Liver (tissue), 9 donors: ENCODE measurements around the gene BTNL2. TPM values are rescaled to one million over a fixed set of nuclear protein-coding genes. Genes with fewer than 3 reads are reported as not detected.

Experiments used
- DNase-seq: peaks from one replicate; pipeline ENCODE4 v3.0.0-alpha.2; 2017; ENCODE audit warnings: low spot score
- H3K27ac ChIP-seq, 2 donors: one replicate each; pipeline ENCODE4 v1.7.0; 2013; ENCODE audit warnings: inconsistent platforms in 2 of 2, low read length in 2 of 2, control low read depth in 1 of 2, low read depth in 1 of 2, mild to moderate bottlenecking in 1 of 2
- H3K27me3 ChIP-seq, 4 donors: one replicate each; pipeline versions ENCODE4 v1.6.1 to v1.7.0; 2013; ENCODE audit warnings: low read length in 3 of 4, inconsistent platforms in 1 of 4, mild to moderate bottlenecking in 1 of 4, moderate library complexity in 1 of 4; ENCODE audit not compliant: control insufficient read depth in 4 of 4, insufficient read depth in 4 of 4
- H3K36me3 ChIP-seq, 4 donors: one replicate each; pipeline versions ENCODE4 v1.6.1 to v1.7.0; 2013; ENCODE audit warnings: low read length in 3 of 4, mild to moderate bottlenecking in 3 of 4, low read depth in 1 of 4, moderate library complexity in 1 of 4; ENCODE audit not compliant: control insufficient read depth in 4 of 4, insufficient read depth in 3 of 4
- H3K4me1 ChIP-seq, 4 donors: one replicate each; pipeline versions ENCODE4 v1.6.1 to v1.7.0; 2013; ENCODE audit warnings: low read length in 3 of 4, mild to moderate bottlenecking in 3 of 4, moderate library complexity in 1 of 4; ENCODE audit not compliant: control insufficient read depth in 4 of 4, insufficient read depth in 4 of 4
- H3K4me3 ChIP-seq, 3 donors: one replicate each; pipeline versions ENCODE4 v1.6.1 to v1.7.0; 2013; ENCODE audit warnings: low read length in 3 of 3, control low read depth in 1 of 3, low read depth in 1 of 3, mild to moderate bottlenecking in 1 of 3
- H3K9ac ChIP-seq, 2 donors: one replicate each; pipeline ENCODE4 v1.7.0; 2013; ENCODE audit warnings: low read length in 2 of 2, mild to moderate bottlenecking in 2 of 2, moderate library complexity in 2 of 2, control low read depth in 1 of 2, low read depth in 1 of 2
- H3K9me3 ChIP-seq, 4 donors: one replicate each; pipeline versions ENCODE4 v1.6.1 to v1.7.0; 2013; ENCODE audit warnings: low read length in 3 of 4; ENCODE audit not compliant: control insufficient read depth in 4 of 4
- EGR1 ChIP-seq, 2 donors: IDR thresholded peaks; 2 replicates each; pipeline ENCODE4 v1.6.1; 2016 to 2018; ENCODE audit warnings: antibody characterized with exemption in 2 of 2, low read depth in 2 of 2
- FOXA1 ChIP-seq: IDR thresholded peaks from 2 replicates; pipeline ENCODE4 v1.6.1; 2016; ENCODE audit warnings: antibody characterized with exemption
- FOXA2 ChIP-seq: IDR thresholded peaks from 2 replicates; pipeline ENCODE4 v1.6.1; 2016; ENCODE audit warnings: antibody characterized with exemption
- GABPA ChIP-seq, 2 donors: IDR thresholded peaks in 1 of 2; conservative IDR thresholded peaks in 1 of 2; 2 replicates each; pipeline ENCODE4 v1.6.1; 2016; ENCODE audit warnings: antibody characterized with exemption in 2 of 2, mild to moderate bottlenecking in 1 of 2, moderate library complexity in 1 of 2
- HNF4A ChIP-seq, 2 donors: conservative IDR thresholded peaks; 2 replicates each; pipeline ENCODE4 v1.6.1; 2016; ENCODE audit warnings: antibody characterized with exemption in 2 of 2, mild to moderate bottlenecking in 2 of 2
- HNF4G ChIP-seq: IDR thresholded peaks from 2 replicates; pipeline ENCODE4 v1.6.1; 2016; ENCODE audit warnings: antibody characterized with exemption
- JUND ChIP-seq, 2 donors: IDR thresholded peaks; 2 replicates each; pipeline ENCODE4 v1.6.1; 2016; ENCODE audit warnings: antibody characterized with exemption in 2 of 2
- NR2F2 ChIP-seq: IDR thresholded peaks from 2 replicates; pipeline ENCODE4 v1.6.1; 2016; ENCODE audit warnings: antibody characterized with exemption
- RAD21 ChIP-seq, 2 donors: IDR thresholded peaks; 2 replicates each; pipeline ENCODE4 v1.6.1; 2016; ENCODE audit warnings: antibody characterized with exemption in 2 of 2, mild to moderate bottlenecking in 2 of 2
- RXRA ChIP-seq, 2 donors: IDR thresholded peaks; 2 replicates each; pipeline ENCODE4 v1.6.1; 2017 to 2018; ENCODE audit warnings: antibody characterized with exemption in 2 of 2, mild to moderate bottlenecking in 1 of 2
- SP1 ChIP-seq: IDR thresholded peaks from 2 replicates; pipeline ENCODE4 v1.6.1; 2018; ENCODE audit warnings: antibody characterized with exemption, mild to moderate bottlenecking
- TAF1 ChIP-seq: conservative IDR thresholded peaks from 2 replicates; pipeline ENCODE4 v1.6.1; 2016; ENCODE audit warnings: antibody characterized with exemption, mild to moderate bottlenecking
- YY1 ChIP-seq: IDR thresholded peaks from 2 replicates; pipeline ENCODE4 v1.6.1; 2016; ENCODE audit warnings: antibody characterized with exemption, mild to moderate bottlenecking
- WGBS: extraction: QIAGEN DNeasy Blood & Tissue Kit; methylation state at CpG from one replicate; pipeline ENCODE4 v1.1.7; 2013; 5-methylcytosine and 5-hydroxymethylcytosine counted together
- polyA plus RNA-seq, 2 donors: library from polyadenylated mRNA; stranded (reverse) in 1 of 2; unstranded in 1 of 2; fragments of 200-250 nt in 1 of 2; fragments of >200 nt in 1 of 2; fragmentation: Nextera tagmentation in 1 of 2; extraction: Ambion mirVana in 1 of 2; gene quantifications; one replicate each; pipeline versions ENCODE4 v1.2.1 to v1.2.3, GENCODE V29; 2013 to 2015
- total RNA-seq, 2 donors: library from RNA; depleted of rRNA; stranded (reverse); fragments of >200 nt; gene quantifications; one replicate each; pipeline ENCODE4 v1.2.3, GENCODE V29; 2014
- TF ChIP-seq, protein P1 (sequence below): fragments of 150-350 bp; IDR thresholded peaks from 2 replicates; pipeline ENCODE4 v1.5.1; 2017; ENCODE audit warnings: improper control_type of control experiment, low read depth, low read length; ENCODE audit not compliant: missing input control
- TF ChIP-seq, protein P2 (sequence below): IDR thresholded peaks from 2 replicates; pipeline ENCODE4 v1.6.1; 2016; ENCODE audit warnings: antibody characterized with exemption
- TF ChIP-seq, protein P3 (sequence below): IDR thresholded peaks from 2 replicates; pipeline ENCODE4 v1.6.1; 2016; ENCODE audit warnings: antibody characterized with exemption
- TF ChIP-seq, protein P4 (sequence below): IDR thresholded peaks from 2 replicates; pipeline ENCODE4 v1.6.1; 2016; ENCODE audit warnings: antibody characterized with exemption, mild to moderate bottlenecking
- TF ChIP-seq, protein P5 (sequence below): IDR thresholded peaks from 2 replicates; pipeline ENCODE4 v1.6.1; 2016; ENCODE audit warnings: antibody characterized with exemption
- donor health status: healthy.
- donor health status: healthy.
- donor health status: healthy.
- donor health status: healthy.
- donor health status: healthy.

BTNL2 gene
- total and polyA plus RNA-seq, 4 donors = not detected

DNA sequence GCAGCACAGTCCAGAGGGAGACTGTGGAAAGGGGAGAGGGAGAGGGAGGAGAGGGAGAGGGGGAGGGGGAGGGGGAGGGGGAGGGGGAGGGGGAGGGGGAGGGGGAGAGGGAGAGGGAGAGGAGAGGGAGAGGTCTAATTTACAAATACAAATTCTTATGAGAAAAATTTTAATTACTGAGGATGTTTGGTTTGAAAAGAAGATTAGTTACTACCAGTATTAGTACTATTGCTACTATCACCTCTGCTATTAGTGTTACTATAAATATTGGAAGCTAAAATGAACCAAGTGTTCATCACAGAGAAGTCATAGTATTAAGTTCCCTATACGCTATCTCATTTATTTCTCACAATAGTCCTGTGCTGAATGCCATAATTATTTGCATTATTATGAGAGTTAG, 20.9 kb downstream of the BTNL2 start:
- peaks cover 0 to 5% (median 0%) of the 10 kb centered on the region in 4 donors for H3K27me3 ChIP-seq
- WGBS = 89% methylated on average over 1 of the region's 1 CpG
- H3K9ac ChIP-seq = no peak overlapping the region
- no peak overlapping the region for H3K27ac ChIP-seq
- H3K36me3 ChIP-seq = no peaks in the 10 kb centered on the region
- TF ChIP-seq JUND (IDR thresholded peaks at IDR 0.05) (no peak), FOXA1 (no peak), TAF1 (no peak), EGR1 (IDR thresholded peaks at IDR 0.05; ENCODE audit: low read depth in 2 of 2) (no peak), GABPA (IDR thresholded peaks at IDR 0.05 in 1 of 2, conservative IDR thresholded peaks at IDR 0.05 in 1 of 2) (no peak), HNF4A (conservative IDR thresholded peaks at IDR 0.05) (no peak), RAD21 (IDR thresholded peaks at IDR 0.05) (no peak), YY1 (no peak), FOXA2 (no peak)
- TF ChIP-seq, protein P1, sequence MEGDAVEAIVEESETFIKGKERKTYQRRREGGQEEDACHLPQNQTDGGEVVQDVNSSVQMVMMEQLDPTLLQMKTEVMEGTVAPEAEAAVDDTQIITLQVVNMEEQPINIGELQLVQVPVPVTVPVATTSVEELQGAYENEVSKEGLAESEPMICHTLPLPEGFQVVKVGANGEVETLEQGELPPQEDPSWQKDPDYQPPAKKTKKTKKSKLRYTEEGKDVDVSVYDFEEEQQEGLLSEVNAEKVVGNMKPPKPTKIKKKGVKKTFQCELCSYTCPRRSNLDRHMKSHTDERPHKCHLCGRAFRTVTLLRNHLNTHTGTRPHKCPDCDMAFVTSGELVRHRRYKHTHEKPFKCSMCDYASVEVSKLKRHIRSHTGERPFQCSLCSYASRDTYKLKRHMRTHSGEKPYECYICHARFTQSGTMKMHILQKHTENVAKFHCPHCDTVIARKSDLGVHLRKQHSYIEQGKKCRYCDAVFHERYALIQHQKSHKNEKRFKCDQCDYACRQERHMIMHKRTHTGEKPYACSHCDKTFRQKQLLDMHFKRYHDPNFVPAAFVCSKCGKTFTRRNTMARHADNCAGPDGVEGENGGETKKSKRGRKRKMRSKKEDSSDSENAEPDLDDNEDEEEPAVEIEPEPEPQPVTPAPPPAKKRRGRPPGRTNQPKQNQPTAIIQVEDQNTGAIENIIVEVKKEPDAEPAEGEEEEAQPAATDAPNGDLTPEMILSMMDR = no peak
- TF ChIP-seq, protein P2, sequence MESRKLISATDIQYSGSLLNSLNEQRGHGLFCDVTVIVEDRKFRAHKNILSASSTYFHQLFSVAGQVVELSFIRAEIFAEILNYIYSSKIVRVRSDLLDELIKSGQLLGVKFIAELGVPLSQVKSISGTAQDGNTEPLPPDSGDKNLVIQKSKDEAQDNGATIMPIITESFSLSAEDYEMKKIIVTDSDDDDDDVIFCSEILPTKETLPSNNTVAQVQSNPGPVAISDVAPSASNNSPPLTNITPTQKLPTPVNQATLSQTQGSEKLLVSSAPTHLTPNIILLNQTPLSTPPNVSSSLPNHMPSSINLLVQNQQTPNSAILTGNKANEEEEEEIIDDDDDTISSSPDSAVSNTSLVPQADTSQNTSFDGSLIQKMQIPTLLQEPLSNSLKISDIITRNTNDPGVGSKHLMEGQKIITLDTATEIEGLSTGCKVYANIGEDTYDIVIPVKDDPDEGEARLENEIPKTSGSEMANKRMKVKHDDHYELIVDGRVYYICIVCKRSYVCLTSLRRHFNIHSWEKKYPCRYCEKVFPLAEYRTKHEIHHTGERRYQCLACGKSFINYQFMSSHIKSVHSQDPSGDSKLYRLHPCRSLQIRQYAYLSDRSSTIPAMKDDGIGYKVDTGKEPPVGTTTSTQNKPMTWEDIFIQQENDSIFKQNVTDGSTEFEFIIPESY = no peak
- TF ChIP-seq, protein P3, sequence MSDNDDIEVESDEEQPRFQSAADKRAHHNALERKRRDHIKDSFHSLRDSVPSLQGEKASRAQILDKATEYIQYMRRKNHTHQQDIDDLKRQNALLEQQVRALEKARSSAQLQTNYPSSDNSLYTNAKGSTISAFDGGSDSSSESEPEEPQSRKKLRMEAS = no peak
- TF ChIP-seq, protein P4, sequence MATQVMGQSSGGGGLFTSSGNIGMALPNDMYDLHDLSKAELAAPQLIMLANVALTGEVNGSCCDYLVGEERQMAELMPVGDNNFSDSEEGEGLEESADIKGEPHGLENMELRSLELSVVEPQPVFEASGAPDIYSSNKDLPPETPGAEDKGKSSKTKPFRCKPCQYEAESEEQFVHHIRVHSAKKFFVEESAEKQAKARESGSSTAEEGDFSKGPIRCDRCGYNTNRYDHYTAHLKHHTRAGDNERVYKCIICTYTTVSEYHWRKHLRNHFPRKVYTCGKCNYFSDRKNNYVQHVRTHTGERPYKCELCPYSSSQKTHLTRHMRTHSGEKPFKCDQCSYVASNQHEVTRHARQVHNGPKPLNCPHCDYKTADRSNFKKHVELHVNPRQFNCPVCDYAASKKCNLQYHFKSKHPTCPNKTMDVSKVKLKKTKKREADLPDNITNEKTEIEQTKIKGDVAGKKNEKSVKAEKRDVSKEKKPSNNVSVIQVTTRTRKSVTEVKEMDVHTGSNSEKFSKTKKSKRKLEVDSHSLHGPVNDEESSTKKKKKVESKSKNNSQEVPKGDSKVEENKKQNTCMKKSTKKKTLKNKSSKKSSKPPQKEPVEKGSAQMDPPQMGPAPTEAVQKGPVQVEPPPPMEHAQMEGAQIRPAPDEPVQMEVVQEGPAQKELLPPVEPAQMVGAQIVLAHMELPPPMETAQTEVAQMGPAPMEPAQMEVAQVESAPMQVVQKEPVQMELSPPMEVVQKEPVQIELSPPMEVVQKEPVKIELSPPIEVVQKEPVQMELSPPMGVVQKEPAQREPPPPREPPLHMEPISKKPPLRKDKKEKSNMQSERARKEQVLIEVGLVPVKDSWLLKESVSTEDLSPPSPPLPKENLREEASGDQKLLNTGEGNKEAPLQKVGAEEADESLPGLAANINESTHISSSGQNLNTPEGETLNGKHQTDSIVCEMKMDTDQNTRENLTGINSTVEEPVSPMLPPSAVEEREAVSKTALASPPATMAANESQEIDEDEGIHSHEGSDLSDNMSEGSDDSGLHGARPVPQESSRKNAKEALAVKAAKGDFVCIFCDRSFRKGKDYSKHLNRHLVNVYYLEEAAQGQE = no peak
- no peaks in the 10 kb centered on the region for H3K9me3 ChIP-seq
- no peaks in the 10 kb centered on the region for H3K4me1 ChIP-seq
- DNase-seq = no peak
- H3K4me3 ChIP-seq = no peak overlapping the region

DNA sequence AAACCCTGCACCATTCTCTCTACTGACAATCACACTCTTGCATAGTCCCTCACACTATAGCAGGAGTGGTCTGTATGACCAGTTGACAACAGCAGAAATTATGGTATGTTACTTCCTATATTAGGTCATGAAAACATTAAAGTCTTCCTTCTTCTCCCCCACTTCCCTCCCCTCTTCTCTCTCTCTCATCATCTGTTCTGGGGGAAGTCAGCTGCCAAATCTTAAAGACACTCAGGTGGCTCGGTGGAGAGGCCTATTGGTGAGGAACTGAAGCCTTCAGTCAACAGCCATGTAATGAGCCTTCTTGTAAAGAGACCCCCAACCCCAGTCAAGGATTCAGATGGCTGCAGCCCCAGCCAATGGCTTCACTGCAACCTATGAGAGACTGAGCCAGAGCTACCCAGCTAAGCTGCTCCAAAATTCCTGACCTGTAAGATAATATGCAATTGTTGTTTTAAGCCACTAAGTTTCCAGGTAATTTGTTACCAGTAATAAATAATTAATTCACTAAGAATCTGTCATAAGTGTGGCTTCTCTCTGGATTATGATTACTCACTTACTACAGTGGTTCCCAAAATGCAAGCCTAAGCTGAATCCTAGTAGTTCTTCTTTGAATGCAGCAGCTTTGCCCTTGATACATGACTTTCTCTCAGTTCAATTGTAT, 24.1 kb downstream of the BTNL2 start:
- no peak for DNase-seq
- Histone ChIP-seq H3K9ac (no peak overlapping the region), H3K4me1 (no peaks in the 10 kb centered on the region), H3K9me3 (no peaks in the 10 kb centered on the region), H3K27me3 (peaks cover 0 to 5% (median 0%) of the 10 kb centered on the region in 4 donors), H3K27ac (no peak overlapping the region), H3K36me3 (no peaks in the 10 kb centered on the region), H3K4me3 (no peak overlapping the region)
- WGBS = 79% methylated on average over 1 of the region's 1 CpG
- TF ChIP-seq RAD21 (IDR thresholded peaks at IDR 0.05) (no peak), EGR1 (IDR thresholded peaks at IDR 0.05; ENCODE audit: low read depth in 2 of 2) (no peak), HNF4A (conservative IDR thresholded peaks at IDR 0.05) (no peak), TAF1 (no peak), FOXA1 (no peak), NR2F2 (no peak), HNF4G (no peak), SP1 (no peak), YY1 (no peak), GABPA (IDR thresholded peaks at IDR 0.05 in 1 of 2, conservative IDR thresholded peaks at IDR 0.05 in 1 of 2) (no peak), RXRA (IDR thresholded peaks at IDR 0.05) (no peak), JUND (IDR thresholded peaks at IDR 0.05) (no peak)
- TF ChIP-seq, protein P2 = no peak
- TF ChIP-seq, protein P3 = no peak
- TF ChIP-seq, protein P1 = no peak
- TF ChIP-seq, protein P5, sequence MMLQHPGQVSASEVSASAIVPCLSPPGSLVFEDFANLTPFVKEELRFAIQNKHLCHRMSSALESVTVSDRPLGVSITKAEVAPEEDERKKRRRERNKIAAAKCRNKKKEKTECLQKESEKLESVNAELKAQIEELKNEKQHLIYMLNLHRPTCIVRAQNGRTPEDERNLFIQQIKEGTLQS = no peak
